Endometrial microvascular endothelial cells (primary cell): ENCODE results near the gene SOX15. TPM values are rescaled to one million over a fixed set of nuclear protein-coding genes. Genes with fewer than 3 reads are reported as not detected.

ENCODE experiments used
- in situ Hi-C: cut with HindIII; loops from 2 replicates; pipeline ENCODE4 v1.10.0; 2017; ENCODE audit warnings: low sequenced_read_pairs, low pct_unique_long_range_greater_than_20kb; ENCODE audit errors: inconsistent ontology term
- total RNA-seq: library from RNA; depleted of rRNA; stranded (reverse); fragments of >200 nt; gene quantifications from one replicate; pipeline ENCODE4 v1.2.3, GENCODE V29; 2015; ENCODE audit errors: inconsistent ontology term

The SOX15 gene
- total RNA-seq, 1 donor from 2014 or later, result not detected

- in situ Hi-C loops, result no loop called here
Observed at GRCh38 chr17:7541074-7541621, 48.7 kb downstream of the SOX15 start.

- in situ Hi-C loops, result no loop called here
Observed at GRCh38 chr17:7538891-7539545, 50.9 kb downstream of the SOX15 start.

Other genes with a start within 250 kb of the SOX15 start
- gene KCTD11, start 237.9 kb downstream of the SOX15 start, total RNA-seq, result 7.8 TPM
- not detected for gene TMEM95, start 234.9 kb downstream of the SOX15 start, total RNA-seq
- gene TNK1, start 209.0 kb downstream of the SOX15 start, total RNA-seq, result not detected
- gene PLSCR3, start 195.6 kb downstream of the SOX15 start, total RNA-seq, result 55.8 TPM
- gene TMEM256, start 186.0 kb downstream of the SOX15 start, total RNA-seq, result 109 TPM
- gene NLGN2, start 182.2 kb downstream of the SOX15 start, total RNA-seq, result 3.4 TPM
- gene SPEM1, start 169.8 kb downstream of the SOX15 start, total RNA-seq, result not detected
- not detected for gene SPEM2, start 164.5 kb downstream of the SOX15 start, total RNA-seq
- gene SPEM3, start 161.2 kb downstream of the SOX15 start, total RNA-seq, result not detected
- gene TMEM102, start 154.7 kb downstream of the SOX15 start, total RNA-seq, result 5.2 TPM
- not detected for gene FGF11, start 150.6 kb downstream of the SOX15 start, total RNA-seq
- 14.1 TPM for gene CHRNB1, start 145.0 kb downstream of the SOX15 start, total RNA-seq
- 23.1 TPM for gene ZBTB4, start 110.5 kb downstream of the SOX15 start, total RNA-seq
- not detected for gene SLC35G6, start 108.6 kb downstream of the SOX15 start, total RNA-seq
- gene POLR2A, start 105.7 kb downstream of the SOX15 start, total RNA-seq, result 40.6 TPM
- 9.5 TPM for gene TNFSF12, start 41.0 kb downstream of the SOX15 start, total RNA-seq
- gene TNFSF13, start 31.3 kb downstream of the SOX15 start, total RNA-seq, result 2.1 TPM
- 113 TPM for gene SENP3, start 28.2 kb downstream of the SOX15 start, total RNA-seq
- gene CD68, start 10.5 kb downstream of the SOX15 start, total RNA-seq, result 22.9 TPM
- 328 TPM for gene MPDU1, start 6.2 kb downstream of the SOX15 start, total RNA-seq
- 29.0 TPM for gene FXR2, start 24.8 kb upstream of the SOX15 start, total RNA-seq
- 48.7 TPM for gene SAT2, start 37.7 kb upstream of the SOX15 start, total RNA-seq
- not detected for gene SHBG, start 40.0 kb upstream of the SOX15 start, total RNA-seq
- gene ATP1B2, start 60.8 kb upstream of the SOX15 start, total RNA-seq, result not detected
- gene TP53, start 97.4 kb upstream of the SOX15 start, total RNA-seq, result 57.6 TPM
- 24.4 TPM for gene WRAP53, start 98.4 kb upstream of the SOX15 start, total RNA-seq
- not detected for gene EFNB3, start 115.1 kb upstream of the SOX15 start, total RNA-seq
- 1.1 TPM for gene DNAH2, start 127.7 kb upstream of the SOX15 start, total RNA-seq
- gene KDM6B, start 244.1 kb upstream of the SOX15 start, total RNA-seq, result 1.3 TPM